Left lung (tissue), 10 donors: ENCODE data around the gene COL20A1. TPM values are rescaled to one million over a fixed set of nuclear protein-coding genes. Genes with fewer than 3 reads are reported as not detected.

Experiments used
- ATAC-seq: fragments of 200-7000 bp; cut with Tn5 transposase; one replicate; pipeline ENCODE4 v1.9.1; 2020; ENCODE audit warnings: moderate library complexity
- DNase-seq, 4 donors: peaks; one replicate each; pipeline ENCODE4 v3.0.0-alpha.2; 2013 to 2020
- H3K27ac ChIP-seq, 2 donors: fragments of 200-600 bp; sonication (generic) in 1 of 2; one replicate each; pipeline versions ENCODE4 v1.5.0 to v1.8.0; 2020 to 2021
- H3K27me3 ChIP-seq, 2 donors: fragments of 200-600 bp; sonication (generic) in 1 of 2; one replicate each; pipeline versions ENCODE4 v1.5.0 to v1.8.0; 2020 to 2021
- H3K36me3 ChIP-seq, 2 donors: fragments of 200-600 bp; sonication (generic) in 1 of 2; one replicate each; pipeline versions ENCODE4 v1.5.0 to v1.8.0; 2020 to 2021
- H3K4me1 ChIP-seq, 2 donors: fragments of 200-600 bp; one replicate each; pipeline ENCODE4 v1.8.0; 2021
- H3K4me3 ChIP-seq, 2 donors: fragments of 200-600 bp; sonication (generic) in 1 of 2; one replicate each; pipeline versions ENCODE4 v1.5.0 to v1.8.0; 2020 to 2021; ENCODE audit warnings: mild to moderate bottlenecking in 1 of 2
- H3K9me3 ChIP-seq, 2 donors: fragments of 200-600 bp; sonication (generic) in 1 of 2; one replicate each; pipeline versions ENCODE4 v1.5.0 to v1.8.0; 2020 to 2021
- intact Hi-C, 2 donors: fragments of 100-400 bp; cut with DNase I; formaldehyde crosslinking; loops; one replicate each; pipeline versions ENCODE4 v1.11.2 to v1.14.2; 2022
- polyA plus RNA-seq, 6 donors: library from polyadenylated mRNA; unstranded; fragments of 120-200 nt; gene quantifications; one replicate each; pipeline ENCODE4 v1.2.1, GENCODE V29; 2013; ENCODE audit not compliant: insufficient read length in 6 of 6
- total RNA-seq, 2 donors: library from RNA; stranded (reverse); fragmentation: NEBNext Ultra II Directional; extraction: Animal tissue kit (Norgen Biotek cat#: 25700); gene quantifications; one replicate each; pipeline ENCODE4 v1.2.1, GENCODE V29; 2021
- TF ChIP-seq, protein P1 (sequence below), 2 donors: fragments of 200-600 bp; sonication (generic) in 1 of 2; IDR thresholded peaks; one replicate each; pipeline versions ENCODE4 v1.5.0 to v1.8.0; 2021; ENCODE audit warnings: antibody characterized with exemption in 2 of 2
- donor health status: DM: no; HTN: yes; CAD: no.
- donor health status: DM: no; HTN: no; CAD: no.

The COL20A1 gene
- total and polyA plus RNA-seq, 8 donors: 0.08 to 0.31 (median 0.24) TPM; not detected in 2

GRCh38 chr20:63264519-63264918 lies 28.5 kb upstream of the COL20A1 start:
- H3K9me3 ChIP-seq: no peaks in the 10 kb centered on the region
- intact Hi-C loops: no loop called here
- DNase-seq (no peak), ATAC-seq (no peak)
- H3K27ac ChIP-seq: no peak overlapping the region
- no peaks in the 10 kb centered on the region for H3K36me3 ChIP-seq
- no peaks in the 10 kb centered on the region for H3K4me1 ChIP-seq
- no peak overlapping the region for H3K4me3 ChIP-seq
- TF ChIP-seq, protein P1, sequence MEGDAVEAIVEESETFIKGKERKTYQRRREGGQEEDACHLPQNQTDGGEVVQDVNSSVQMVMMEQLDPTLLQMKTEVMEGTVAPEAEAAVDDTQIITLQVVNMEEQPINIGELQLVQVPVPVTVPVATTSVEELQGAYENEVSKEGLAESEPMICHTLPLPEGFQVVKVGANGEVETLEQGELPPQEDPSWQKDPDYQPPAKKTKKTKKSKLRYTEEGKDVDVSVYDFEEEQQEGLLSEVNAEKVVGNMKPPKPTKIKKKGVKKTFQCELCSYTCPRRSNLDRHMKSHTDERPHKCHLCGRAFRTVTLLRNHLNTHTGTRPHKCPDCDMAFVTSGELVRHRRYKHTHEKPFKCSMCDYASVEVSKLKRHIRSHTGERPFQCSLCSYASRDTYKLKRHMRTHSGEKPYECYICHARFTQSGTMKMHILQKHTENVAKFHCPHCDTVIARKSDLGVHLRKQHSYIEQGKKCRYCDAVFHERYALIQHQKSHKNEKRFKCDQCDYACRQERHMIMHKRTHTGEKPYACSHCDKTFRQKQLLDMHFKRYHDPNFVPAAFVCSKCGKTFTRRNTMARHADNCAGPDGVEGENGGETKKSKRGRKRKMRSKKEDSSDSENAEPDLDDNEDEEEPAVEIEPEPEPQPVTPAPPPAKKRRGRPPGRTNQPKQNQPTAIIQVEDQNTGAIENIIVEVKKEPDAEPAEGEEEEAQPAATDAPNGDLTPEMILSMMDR (IDR thresholded peaks at IDR 0.05): no peak
- H3K27me3 ChIP-seq: peaks cover 4 to 96% of the 10 kb centered on the region in 2 donors

- no peak overlapping the region for H3K4me3 ChIP-seq
- peak in 1 of 4 donors; percentile 54 for DNase-seq
- no peaks in the 10 kb centered on the region for H3K9me3 ChIP-seq
- H3K4me1 ChIP-seq: no peaks in the 10 kb centered on the region
- intact Hi-C loops: no loop called here
- no peak for ATAC-seq
- no peaks in the 10 kb centered on the region for H3K36me3 ChIP-seq
- H3K27ac ChIP-seq: no peak overlapping the region
- H3K27me3 ChIP-seq: peaks cover 4 to 81% of the 10 kb centered on the region in 2 donors
- TF ChIP-seq, protein P1 (IDR thresholded peaks at IDR 0.05): no peak
These were observed 27.0 kb upstream of the COL20A1 start for GRCh38 chr20:63265891-63266515.

GRCh38 chr20:63267691-63268090 lies 25.3 kb upstream of the COL20A1 start:
- TF ChIP-seq, protein P1 (IDR thresholded peaks at IDR 0.05): no peak
- Histone ChIP-seq H3K4me1 (peaks cover 4 to 7% of the 10 kb centered on the region in 2 donors), H3K9me3 (no peaks in the 10 kb centered on the region), H3K4me3 (no peak overlapping the region), H3K36me3 (no peaks in the 10 kb centered on the region), H3K27ac (no peak overlapping the region), H3K27me3 (peaks cover 3 to 64% of the 10 kb centered on the region in 2 donors)
- DNase-seq (no peak), ATAC-seq (no peak)
- intact Hi-C loops: no loop called here

GRCh38 chr20:63268256-63268655 lies 24.7 kb upstream of the COL20A1 start:
- peaks cover 4 to 9% of the 10 kb centered on the region in 2 donors for H3K4me1 ChIP-seq
- intact Hi-C loops: no loop called here
- DNase-seq (no peak), ATAC-seq (no peak)
- H3K27me3 ChIP-seq: peaks cover 0 to 59% of the 10 kb centered on the region in 2 donors
- no peaks in the 10 kb centered on the region for H3K36me3 ChIP-seq
- no peaks in the 10 kb centered on the region for H3K9me3 ChIP-seq
- H3K4me3 ChIP-seq: no peak overlapping the region
- no peak overlapping the region for H3K27ac ChIP-seq
- TF ChIP-seq, protein P1 (IDR thresholded peaks at IDR 0.05): no peak

DNA sequence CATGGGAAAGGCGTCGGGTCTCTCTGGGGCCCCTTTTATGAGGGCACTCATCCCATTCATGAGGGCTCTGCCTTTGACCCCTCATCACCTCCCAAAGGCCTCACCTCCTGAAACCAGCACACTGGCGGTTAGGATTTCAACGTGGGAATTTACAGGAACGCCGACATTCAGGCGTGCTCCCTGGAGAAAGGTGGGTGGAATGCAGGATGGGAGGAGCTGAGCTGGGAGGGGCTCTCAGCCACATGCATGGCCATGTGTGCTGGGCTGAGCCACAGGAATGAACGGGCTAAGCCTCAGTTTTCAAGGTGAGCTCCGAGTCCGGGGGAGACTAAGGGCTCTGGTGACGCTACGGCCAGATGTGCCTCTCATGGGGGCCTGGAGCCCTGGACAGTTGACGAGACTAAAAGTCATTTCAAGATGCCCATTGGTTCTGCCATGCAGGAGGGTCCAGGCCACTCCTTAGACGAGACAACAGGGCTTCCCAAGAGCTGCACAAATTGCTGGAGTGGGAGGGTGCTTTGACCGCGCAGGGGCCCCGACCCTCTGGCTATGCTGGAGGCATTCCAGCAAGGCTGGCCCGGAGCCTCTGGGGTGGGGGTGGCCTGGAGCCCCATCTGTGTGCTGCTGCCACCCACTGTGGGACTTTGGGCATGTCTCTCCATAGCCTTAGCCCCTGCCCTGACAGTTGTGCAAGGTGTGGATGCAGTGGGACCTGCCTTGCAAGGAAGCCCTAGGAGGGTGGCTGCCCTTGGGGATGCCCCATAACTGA lies 24.1 kb upstream of the COL20A1 start:
- DNase-seq: no peak
- Histone ChIP-seq H3K36me3 (no peaks in the 10 kb centered on the region), H3K27ac (no peak overlapping the region), H3K4me1 (peaks cover 4 to 15% of the 10 kb centered on the region in 2 donors), H3K4me3 (no peak overlapping the region), H3K9me3 (no peaks in the 10 kb centered on the region), H3K27me3 (peaks cover 0 to 53% of the 10 kb centered on the region in 2 donors)
- ATAC-seq: no peak
- intact Hi-C loops: no loop called here
- TF ChIP-seq, protein P1 (IDR thresholded peaks at IDR 0.05): no peak
